GM12874 (cell line): ENCODE data around the gene ORC1.

ENCODE experiments used
- CTCF ChIP-seq: IDR thresholded peaks from 2 replicates; pipeline ENCODE4 v1.5.1; 2011; ENCODE audit warnings: low read depth, mild to moderate bottlenecking, control low read depth, low read length, moderate library complexity; ENCODE audit not compliant: insufficient read depth

ORC1 gene

GRCh38 chr1:52343979-52344378 lies 60.2 kb downstream of the ORC1 start:
- no peak for TF ChIP-seq CTCF

GRCh38 chr1:52341655-52342260 lies 62.5 kb downstream of the ORC1 start:
- TF ChIP-seq CTCF: no peak

GRCh38 chr1:52337439-52337838 lies 66.8 kb downstream of the ORC1 start:
- TF ChIP-seq CTCF: no peak

- TF ChIP-seq CTCF: no peak
Observed at GRCh38 chr1:52334906-52335528, 69.2 kb downstream of the ORC1 start.

GRCh38 chr1:52332411-52332810 lies 71.8 kb downstream of the ORC1 start:
- TF ChIP-seq CTCF: no peak

- TF ChIP-seq CTCF: no peak
Observed at GRCh38 chr1:52328615-52329014, 75.6 kb downstream of the ORC1 start.

- no peak for TF ChIP-seq CTCF
Observed at GRCh38 chr1:52325786-52326185, 78.4 kb downstream of the ORC1 start.

- TF ChIP-seq CTCF: no peak
Observed at GRCh38 chr1:52323731-52324130, 80.5 kb downstream of the ORC1 start.
